Spleen (tissue), 11 donors: ENCODE measurements around the gene ANKRD2. TPM values are rescaled to one million over a fixed set of nuclear protein-coding genes. Genes with fewer than 3 reads are reported as not detected.

Experiments used
- DNase-seq: peaks from one replicate; pipeline ENCODE4 v3.0.0-alpha.2; 2020
- H3K27ac ChIP-seq, 8 donors: fragments of 200-600 bp; sonication (generic) in 7 of 8; 1 replicate in 4 of 8; 2 replicates in 4 of 8; pipeline versions ENCODE4 v1.5.0 to v1.8.0; 2016 to 2021; ENCODE audit warnings: inconsistent platforms in 4 of 8, mild to moderate bottlenecking in 4 of 8, moderate library complexity in 1 of 8
- H3K27me3 ChIP-seq, 7 donors: fragments of 200-600 bp; sonication (generic) in 6 of 7; replicated peaks in 1 of 7; 1 replicate in 4 of 7; 2 replicates in 3 of 7; pipeline versions ENCODE4 v1.5.0 to v1.8.0; 2016 to 2021; ENCODE audit warnings: inconsistent platforms in 3 of 7, mild to moderate bottlenecking in 1 of 7
- H3K36me3 ChIP-seq, 6 donors: fragments of 200-600 bp; sonication (generic) in 5 of 6; 1 replicate in 4 of 6; 2 replicates in 2 of 6; pipeline versions ENCODE4 v1.5.0 to v1.8.0; 2016 to 2021; ENCODE audit warnings: inconsistent platforms in 2 of 6
- H3K4me1 ChIP-seq, 6 donors: fragments of 200-600 bp; sonication (generic) in 5 of 6; 1 replicate in 3 of 6; 2 replicates in 3 of 6; pipeline versions ENCODE4 v1.5.0 to v1.8.0; 2016 to 2021; ENCODE audit warnings: inconsistent platforms in 3 of 6
- H3K4me3 ChIP-seq, 8 donors: fragments of 200-600 bp; sonication (generic) in 7 of 8; 1 replicate in 4 of 8; 2 replicates in 4 of 8; pipeline versions ENCODE4 v1.5.0 to v1.8.0; 2016 to 2021; ENCODE audit warnings: inconsistent platforms in 4 of 8, mild to moderate bottlenecking in 4 of 8, moderate library complexity in 2 of 8
- H3K9me3 ChIP-seq, 8 donors: fragments of 200-600 bp; sonication (generic) in 7 of 8; 1 replicate in 4 of 8; 2 replicates in 4 of 8; pipeline versions ENCODE4 v1.5.0 to v1.8.0; 2016 to 2021; ENCODE audit warnings: inconsistent platforms in 4 of 8
- POLR2A ChIP-seq, 3 donors: fragments of 450-650 bp; IDR thresholded peaks; one replicate each; pipeline ENCODE4 v1.5.1; 2017; ENCODE audit warnings: antibody characterized with exemption in 3 of 3, mild to moderate bottlenecking in 1 of 3
- POLR2AphosphoS5 ChIP-seq, 3 donors: sonication (generic); formaldehyde crosslinking; IDR thresholded peaks; one replicate each; pipeline ENCODE4 v1.5.1; 2017; ENCODE audit warnings: antibody characterized with exemption in 3 of 3
- WGBS, 5 donors: extraction: QIAGEN DNeasy Blood & Tissue Kit in 3 of 5; methylation state at CpG; one replicate each; pipeline versions ENCODE4 v1.1.5 to v1.1.7; 2013 to 2018; 5-methylcytosine and 5-hydroxymethylcytosine counted together
- intact Hi-C: fragments of 100-400 bp; cut with DNase I; formaldehyde crosslinking; loops from one replicate; pipeline ENCODE4 v1.15.0; 2023; ENCODE audit warnings: low total_unique reads
- polyA plus RNA-seq, 3 donors: library from polyadenylated mRNA; stranded (reverse); fragments of 200-250 nt; gene quantifications; one replicate each; pipeline ENCODE4 v1.2.1, GENCODE V29; 2013
- total RNA-seq, 7 donors: library from RNA; depleted of rRNA in 3 of 7; stranded (reverse); fragments of >200 nt in 3 of 7; fragmentation: NEBNext Ultra II Directional in 4 of 7; extraction: Animal tissue kit (Norgen Biotek cat#: 25700) in 4 of 7; gene quantifications; one replicate each; pipeline versions ENCODE4 v1.1.0 to v1.2.1, GENCODE V29; 2016 to 2021
- TF ChIP-seq, protein P1 (sequence below), 11 experiments: fragments of 200-600 bp in 7 of 11; fragments of 450-650 bp in 4 of 11; sonication (generic) in 4 of 11; IDR thresholded peaks in 8 of 11; conservative IDR thresholded peaks in 3 of 11; 1 replicate in 7 of 11; 2 replicates in 4 of 11; pipeline versions ENCODE4 v1.4.0 to v1.8.0; 2016 to 2021; ENCODE audit warnings: antibody characterized with exemption in 11 of 11, inconsistent platforms in 4 of 11, mild to moderate bottlenecking in 1 of 11
- donor health status: healthy with polysubstance abuse.
- donor health status: DM: no; HTN: no; CAD: no; lungs with moderate emphysema.
- donor health status: DM: no; HTN: no; CAD: no.
- donor health status: Bipolar disorder and iron deficiency.
- donor health status: healthy.
- donor health status: DM: no; HTN: no; CAD: no.
- donor health status: DM: yes; HTN: yes; CAD: no.

The ANKRD2 gene
- total and polyA plus RNA-seq, 10 donors: 0.10 to 0.52 (median 0.18) TPM; not detected in 7

DNA sequence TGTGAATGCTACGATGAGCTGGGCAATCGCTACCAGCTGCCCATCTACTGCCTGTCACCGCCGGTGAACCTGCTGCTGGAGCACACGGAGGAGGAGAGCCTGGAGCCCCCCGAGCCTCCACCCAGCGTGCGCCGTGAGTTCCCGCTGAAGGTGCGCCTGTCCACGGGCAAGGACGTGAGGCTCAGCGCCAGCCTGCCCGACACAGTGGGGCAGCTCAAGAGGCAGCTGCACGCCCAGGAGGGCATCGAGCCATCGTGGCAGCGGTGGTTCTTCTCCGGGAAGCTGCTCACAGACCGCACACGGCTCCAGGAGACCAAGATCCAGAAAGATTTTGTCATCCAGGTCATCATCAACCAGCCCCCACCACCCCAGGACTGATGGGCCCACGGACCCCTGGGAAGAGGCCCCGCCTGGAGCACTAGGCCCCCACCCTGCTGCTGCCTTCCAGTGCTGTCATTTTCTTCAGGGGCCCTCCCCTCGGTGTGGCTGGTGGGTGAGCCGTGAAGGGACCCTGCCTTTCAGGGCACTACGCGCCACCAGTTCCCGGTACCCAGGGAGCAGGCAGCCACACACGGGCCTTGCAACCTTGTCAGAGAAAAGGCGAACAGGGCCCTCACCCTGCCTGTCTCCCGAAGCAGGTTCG is 2.3 kb upstream of the ANKRD2 start:
- no peaks in the 10 kb centered on the region for H3K27me3 ChIP-seq
- H3K4me3 ChIP-seq: no peak overlapping the region
- no peak overlapping the region for H3K27ac ChIP-seq
- 89 to 97% (median 94%) methylated on average over 17 to 33 of the region's 33 CpGs for WGBS, 5 donors
- TF ChIP-seq POLR2AphosphoS5 (IDR thresholded peaks at IDR 0.05) (no peak), POLR2A (IDR thresholded peaks at IDR 0.05) (no peak)
- TF ChIP-seq, protein P1, sequence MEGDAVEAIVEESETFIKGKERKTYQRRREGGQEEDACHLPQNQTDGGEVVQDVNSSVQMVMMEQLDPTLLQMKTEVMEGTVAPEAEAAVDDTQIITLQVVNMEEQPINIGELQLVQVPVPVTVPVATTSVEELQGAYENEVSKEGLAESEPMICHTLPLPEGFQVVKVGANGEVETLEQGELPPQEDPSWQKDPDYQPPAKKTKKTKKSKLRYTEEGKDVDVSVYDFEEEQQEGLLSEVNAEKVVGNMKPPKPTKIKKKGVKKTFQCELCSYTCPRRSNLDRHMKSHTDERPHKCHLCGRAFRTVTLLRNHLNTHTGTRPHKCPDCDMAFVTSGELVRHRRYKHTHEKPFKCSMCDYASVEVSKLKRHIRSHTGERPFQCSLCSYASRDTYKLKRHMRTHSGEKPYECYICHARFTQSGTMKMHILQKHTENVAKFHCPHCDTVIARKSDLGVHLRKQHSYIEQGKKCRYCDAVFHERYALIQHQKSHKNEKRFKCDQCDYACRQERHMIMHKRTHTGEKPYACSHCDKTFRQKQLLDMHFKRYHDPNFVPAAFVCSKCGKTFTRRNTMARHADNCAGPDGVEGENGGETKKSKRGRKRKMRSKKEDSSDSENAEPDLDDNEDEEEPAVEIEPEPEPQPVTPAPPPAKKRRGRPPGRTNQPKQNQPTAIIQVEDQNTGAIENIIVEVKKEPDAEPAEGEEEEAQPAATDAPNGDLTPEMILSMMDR (IDR thresholded peaks at IDR 0.05 in 8 of 11, conservative IDR thresholded peaks at IDR 0.05 in 3 of 11): no peak
- no peaks in the 10 kb centered on the region for H3K9me3 ChIP-seq
- peak; percentile 51 for DNase-seq
- intact Hi-C loops: no loop called here
- H3K36me3 ChIP-seq: peaks cover 0 to 47% (median 13%) of the 10 kb centered on the region in 6 donors
- H3K4me1 ChIP-seq: peaks cover 0 to 11% (median 8%) of the 10 kb centered on the region in 6 donors

DNA sequence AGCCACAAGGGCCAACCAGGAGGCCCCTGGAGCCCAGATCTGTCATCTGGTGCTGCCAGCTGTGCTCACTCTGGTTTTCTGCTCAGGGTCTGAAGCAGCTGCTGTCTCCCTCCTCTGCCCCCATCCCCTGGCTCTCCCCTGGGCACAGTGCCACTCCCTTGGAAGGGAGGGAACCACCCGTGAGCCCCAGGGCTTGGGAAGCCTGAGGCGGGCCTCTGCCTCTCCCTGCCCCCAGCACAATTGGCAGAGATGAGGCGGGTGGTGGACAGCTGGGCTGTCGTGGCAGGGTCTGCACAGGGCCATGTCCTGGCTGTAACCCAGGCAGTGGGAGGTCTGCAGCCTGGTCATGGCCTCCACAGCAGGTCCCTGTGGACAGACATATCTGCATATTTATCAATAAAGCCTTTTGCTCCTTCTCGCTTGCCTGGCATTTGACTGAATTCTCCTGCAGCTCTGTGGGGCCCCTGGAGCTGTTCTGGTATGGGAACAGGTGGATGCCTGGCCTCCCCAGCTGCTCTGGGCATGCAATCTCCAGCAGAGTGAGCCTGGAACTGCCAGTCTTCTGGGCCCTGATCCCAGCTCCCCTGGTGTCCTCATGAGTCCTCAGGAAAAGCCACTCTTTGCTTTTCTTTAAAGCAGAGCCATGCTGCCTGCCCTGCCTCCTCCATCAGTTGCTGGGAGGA is 1.6 kb upstream of the ANKRD2 start:
- Histone ChIP-seq H3K27me3 (no peaks in the 10 kb centered on the region), H3K36me3 (peaks cover 0 to 47% (median 13%) of the 10 kb centered on the region in 6 donors), H3K4me3 (no peak overlapping the region), H3K9me3 (no peaks in the 10 kb centered on the region), H3K4me1 (peaks cover 0 to 11% (median 8%) of the 10 kb centered on the region in 6 donors), H3K27ac (no peak overlapping the region)
- no peak for TF ChIP-seq POLR2A (IDR thresholded peaks at IDR 0.05)
- TF ChIP-seq POLR2AphosphoS5 (IDR thresholded peaks at IDR 0.05): no peak
- TF ChIP-seq, protein P1 (IDR thresholded peaks at IDR 0.05 in 8 of 11, conservative IDR thresholded peaks at IDR 0.05 in 3 of 11): no peak
- 88 to 92% (median 89%) methylated on average over 1 to 5 of the region's 5 CpGs for WGBS, 5 donors
- peak; percentile 72 for DNase-seq
- intact Hi-C loops: no loop called here

DNA sequence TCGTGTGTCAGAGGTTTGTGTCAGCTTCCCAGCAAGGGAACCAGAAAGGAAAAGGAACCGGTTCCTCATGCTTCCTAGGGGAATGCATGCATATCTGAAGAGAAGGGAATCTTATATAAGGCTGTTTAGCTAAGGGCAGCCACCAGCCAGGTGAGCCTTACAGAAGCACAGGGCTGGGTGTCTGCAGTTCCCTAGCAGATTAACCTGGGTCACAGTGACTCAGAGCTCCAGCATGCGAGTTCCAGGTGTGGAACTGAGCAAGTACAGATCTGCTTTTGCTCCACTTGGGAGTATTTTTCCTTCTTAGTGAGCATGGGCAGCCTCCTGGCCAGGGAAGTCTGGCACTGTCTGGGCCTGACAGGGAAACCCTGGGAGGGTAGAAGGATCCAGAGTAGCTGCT is 957 bp upstream of the ANKRD2 start:
- Histone ChIP-seq H3K4me3 (no peak overlapping the region), H3K27me3 (no peaks in the 10 kb centered on the region), H3K27ac (no peak overlapping the region), H3K36me3 (peaks cover 0 to 47% (median 13%) of the 10 kb centered on the region in 6 donors), H3K9me3 (no peaks in the 10 kb centered on the region), H3K4me1 (peaks cover 0 to 11% (median 8%) of the 10 kb centered on the region in 6 donors)
- peak; percentile 16 for DNase-seq
- WGBS, 5 donors: 88 to 96% (median 90%) methylated on average over 3 of the region's 3 CpGs
- no peak for TF ChIP-seq POLR2A (IDR thresholded peaks at IDR 0.05)
- TF ChIP-seq, protein P1 (IDR thresholded peaks at IDR 0.05 in 8 of 11, conservative IDR thresholded peaks at IDR 0.05 in 3 of 11): no peak
- no peak for TF ChIP-seq POLR2AphosphoS5 (IDR thresholded peaks at IDR 0.05)
- intact Hi-C loops: no loop called here

DNA sequence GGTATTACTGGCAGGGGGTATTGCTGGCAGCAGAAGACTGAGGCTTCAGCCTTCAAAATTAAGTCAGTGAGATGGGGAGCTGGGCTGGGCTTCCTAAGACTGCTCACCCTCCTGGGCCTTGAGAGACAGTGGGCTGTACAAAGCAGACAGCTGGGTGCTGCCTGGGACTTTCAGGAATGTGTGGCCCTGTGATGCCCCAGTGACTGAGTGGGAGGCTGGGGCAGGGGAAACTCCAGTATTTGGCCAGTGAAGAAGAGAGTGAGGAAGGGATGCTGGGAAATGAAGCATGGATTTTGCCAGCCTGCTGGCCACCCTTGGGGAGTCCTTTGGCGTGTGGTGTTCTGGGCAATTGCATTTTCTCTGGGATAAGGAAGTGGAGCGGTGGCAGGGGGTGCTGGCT is 442 bp downstream of the ANKRD2 start:
- peaks cover 0 to 40% (median 12%) of the 10 kb centered on the region in 6 donors for H3K36me3 ChIP-seq
- 87 to 100% (median 95%) methylated on average over 2 of the region's 2 CpGs for WGBS, 5 donors
- intact Hi-C loops: no loop called here
- H3K27me3 ChIP-seq: peaks cover 0 to 7% (median 0%) of the 10 kb centered on the region in 7 donors
- peak; percentile 39 for DNase-seq
- H3K4me1 ChIP-seq: peaks cover 0 to 11% (median 8%) of the 10 kb centered on the region in 6 donors
- no peaks in the 10 kb centered on the region for H3K9me3 ChIP-seq
- H3K27ac ChIP-seq: no peak overlapping the region
- no peak for TF ChIP-seq POLR2A (IDR thresholded peaks at IDR 0.05)
- no peak for TF ChIP-seq POLR2AphosphoS5 (IDR thresholded peaks at IDR 0.05)
- TF ChIP-seq, protein P1 (IDR thresholded peaks at IDR 0.05 in 8 of 11, conservative IDR thresholded peaks at IDR 0.05 in 3 of 11): no peak
- H3K4me3 ChIP-seq: no peak overlapping the region
